B cell (primary cell): Measurements from ENCODE around the gene KRT73. TPM values are rescaled to one million over a fixed set of nuclear protein-coding genes. Genes with fewer than 3 reads are reported as not detected.

Experiments
- ATAC-seq: fragments of 200-7000 bp; cut with Tn5 transposase; one replicate; pipeline ENCODE4 v1.10.0; 2021; ENCODE audit warnings: low read depth, mild to moderate bottlenecking, moderate number of reproducible peaks, moderate library complexity
- CTCF ChIA-PET: fragments of 350-600 bp; sonication (Branson Sonifier 250); formaldehyde crosslinking; loops from one replicate; lab custom pipeline; 2021; ENCODE audit warnings: antibody characterized with exemption, inconsistent platforms; lab: Charles Lee
- POLR2A ChIA-PET: fragments of 350-600 bp; sonication (Branson Sonifier 250); formaldehyde crosslinking; loops from one replicate; lab custom pipeline; 2021; ENCODE audit warnings: antibody characterized with exemption; lab: Charles Lee
- DNase-seq: peaks from one replicate; pipeline ENCODE4 v3.0.0; 2013
- H2AFZ ChIP-seq: 2 replicates; pipeline ENCODE4 v1.6.1; 2012; ENCODE audit warnings: mild to moderate bottlenecking, low read depth, low read length; ENCODE audit not compliant: insufficient read depth, poor library complexity, severe bottlenecking
- H3K27ac ChIP-seq, 2 donors: 1 replicate in 1 of 2; 2 replicates in 1 of 2; pipeline ENCODE4 v1.5.1; 2012 to 2013; ENCODE audit warnings: low read length in 2 of 2, mild to moderate bottlenecking in 2 of 2, moderate library complexity in 1 of 2
- H3K27me3 ChIP-seq, 4 experiments: fragments of 200-600 bp in 1 of 4; sonication (generic) in 1 of 4; replicated peaks in 1 of 4; 1 replicate in 2 of 4; 2 replicates in 2 of 4; pipeline versions ENCODE4 v1.6.1 to v1.7.0; 2013 to 2016; ENCODE audit warnings: low read length in 3 of 4, mild to moderate bottlenecking in 2 of 4, mixed read lengths in 1 of 4, moderate library complexity in 1 of 4; ENCODE audit not compliant: insufficient read depth in 4 of 4, control insufficient read depth in 3 of 4; ENCODE audit errors: control extremely low read depth in 1 of 4
- H3K36me3 ChIP-seq, 2 experiments: replicated peaks in 1 of 2; 1 replicate in 1 of 2; 2 replicates in 1 of 2; pipeline versions ENCODE4 v1.6.1 to v1.7.1; 2013; ENCODE audit warnings: low read length in 1 of 2; ENCODE audit not compliant: insufficient read depth in 2 of 2, control insufficient read depth in 1 of 2; ENCODE audit errors: control extremely low read depth in 1 of 2, extremely low read depth in 1 of 2
- H3K4me1 ChIP-seq, 2 donors: fragments of 200-600 bp in 1 of 2; sonication (generic) in 1 of 2; 1 replicate in 1 of 2; 2 replicates in 1 of 2; pipeline versions ENCODE4 v1.5.1 to v1.6.1; 2013 to 2017; ENCODE audit warnings: low read length in 2 of 2; ENCODE audit not compliant: control insufficient read depth in 2 of 2, insufficient read depth in 2 of 2
- H3K4me2 ChIP-seq: replicated peaks from 2 replicates; pipeline ENCODE3; 2012; ENCODE audit warnings: mild to moderate bottlenecking, low read depth, low read length; ENCODE audit not compliant: poor library complexity, severe bottlenecking
- H3K4me3 ChIP-seq, 5 experiments: fragments of 200-600 bp in 1 of 5; sonication (generic) in 1 of 5; 1 replicate in 3 of 5; 2 replicates in 2 of 5; pipeline versions ENCODE4 v1.5.1 to v1.7.0; 2011 to 2016; ENCODE audit warnings: low read length in 4 of 5, mild to moderate bottlenecking in 4 of 5, low read depth in 2 of 5, control low read depth in 1 of 5, moderate library complexity in 1 of 5; ENCODE audit not compliant: insufficient read depth in 1 of 5; ENCODE audit errors: control extremely low read depth in 1 of 5, extremely low read depth in 1 of 5
- H3K79me2 ChIP-seq: fragments of 200-600 bp; sonication (generic); one replicate; pipeline ENCODE4 v1.6.0; 2016; ENCODE audit warnings: low read length; ENCODE audit not compliant: control insufficient read depth, insufficient read depth
- H3K9ac ChIP-seq: fragments of 200-600 bp; sonication (generic); 2 replicates; pipeline ENCODE4 v1.6.1; 2017; ENCODE audit warnings: mild to moderate bottlenecking, low read length, moderate library complexity
- H3K9me3 ChIP-seq, 3 donors: one replicate each; pipeline versions ENCODE4 v1.6.1 to v1.7.1; 2013; ENCODE audit warnings: low read length in 2 of 3; ENCODE audit not compliant: control insufficient read depth in 2 of 3, insufficient read depth in 1 of 3; ENCODE audit errors: control extremely low read depth in 1 of 3
- H4K20me1 ChIP-seq: 2 replicates; pipeline ENCODE4 v1.6.0; 2012; ENCODE audit warnings: mild to moderate bottlenecking, low read length; ENCODE audit not compliant: insufficient read depth, control insufficient read depth, poor library complexity, severe bottlenecking
- H3K27ac Mint-ChIP-seq: one replicate; pipeline ENCODE4 v1.8.0; 2021; ENCODE audit warnings: mixed read lengths
- H3K27me3 Mint-ChIP-seq: one replicate; pipeline ENCODE4 v1.8.0; 2021; ENCODE audit warnings: mixed read lengths
- H3K4me1 Mint-ChIP-seq: one replicate; pipeline ENCODE4 v1.8.0; 2021; ENCODE audit warnings: mixed read lengths
- H3K4me3 Mint-ChIP-seq: one replicate; pipeline ENCODE4 v1.8.0; 2021; ENCODE audit warnings: mixed read lengths
- H3K9me3 Mint-ChIP-seq: one replicate; pipeline ENCODE4 v1.8.0; 2022; ENCODE audit warnings: mixed read lengths; ENCODE audit not compliant: insufficient read depth
- EZH2 ChIP-seq: IDR thresholded peaks from 2 replicates; pipeline ENCODE4 v1.6.1; 2012; ENCODE audit warnings: borderline replicate concordance, low read depth, mild to moderate bottlenecking, moderate library complexity, low read length; ENCODE audit not compliant: insufficient read depth, poor library complexity, severe bottlenecking
- WGBS: methylation state at CpG from one replicate; pipeline ENCODE4 v1.1.5; 2013; ENCODE audit warnings: missing lambda C conversion rate; ENCODE audit not compliant: insufficient coverage; 5-methylcytosine and 5-hydroxymethylcytosine counted together
- intact Hi-C: fragments of 100-400 bp; cut with micrococcal nuclease; formaldehyde crosslinking; loops from one replicate; pipeline ENCODE4 v1.10.0; 2022
- polyA plus RNA-seq: library from polyadenylated mRNA; depleted of rRNA; stranded (reverse); fragments of >200 nt; gene quantifications from 2 replicates; pipeline ENCODE4 v1.2.3, GENCODE V29; 2012
- total RNA-seq, 2 donors: library from RNA; stranded (reverse); fragments of 120-200 nt in 1 of 2; gene quantifications; 1 replicate in 1 of 2; 2 replicates in 1 of 2; pipeline versions ENCODE4 v1.2.3 to v1.2.4, GENCODE V29; 2013 to 2022
- TF ChIP-seq, protein P1 (sequence below): fragments of 200-600 bp; IDR thresholded peaks from one replicate; pipeline ENCODE4 v1.8.0; 2022; ENCODE audit warnings: antibody characterized with exemption, mild to moderate bottlenecking

The KRT73 gene
- total and polyA plus RNA-seq, 2 donors (not counting 1 experiment from before 2014, with no cell fraction given): 0.07 TPM; not detected in 1

DNA sequence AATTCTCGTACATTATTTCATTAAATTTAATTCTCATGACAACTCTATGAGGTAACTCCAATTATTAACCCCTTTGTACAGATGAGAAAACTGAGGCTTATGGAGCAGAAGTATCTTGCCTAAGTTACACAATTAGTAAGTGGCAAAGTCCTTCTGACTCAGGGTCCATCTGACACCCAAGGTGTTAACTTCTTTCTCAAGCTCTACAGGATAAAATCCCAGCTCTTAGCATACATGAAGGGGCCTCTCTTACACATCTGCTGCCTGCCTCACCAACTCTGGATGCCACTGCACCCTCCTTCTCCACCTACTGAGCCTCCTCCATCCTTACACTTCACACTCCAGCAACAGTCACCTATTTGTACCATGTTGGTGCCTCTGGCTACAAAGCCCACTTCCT, 12.8 kb downstream of the KRT73 start:
- TF ChIP-seq, protein P1, sequence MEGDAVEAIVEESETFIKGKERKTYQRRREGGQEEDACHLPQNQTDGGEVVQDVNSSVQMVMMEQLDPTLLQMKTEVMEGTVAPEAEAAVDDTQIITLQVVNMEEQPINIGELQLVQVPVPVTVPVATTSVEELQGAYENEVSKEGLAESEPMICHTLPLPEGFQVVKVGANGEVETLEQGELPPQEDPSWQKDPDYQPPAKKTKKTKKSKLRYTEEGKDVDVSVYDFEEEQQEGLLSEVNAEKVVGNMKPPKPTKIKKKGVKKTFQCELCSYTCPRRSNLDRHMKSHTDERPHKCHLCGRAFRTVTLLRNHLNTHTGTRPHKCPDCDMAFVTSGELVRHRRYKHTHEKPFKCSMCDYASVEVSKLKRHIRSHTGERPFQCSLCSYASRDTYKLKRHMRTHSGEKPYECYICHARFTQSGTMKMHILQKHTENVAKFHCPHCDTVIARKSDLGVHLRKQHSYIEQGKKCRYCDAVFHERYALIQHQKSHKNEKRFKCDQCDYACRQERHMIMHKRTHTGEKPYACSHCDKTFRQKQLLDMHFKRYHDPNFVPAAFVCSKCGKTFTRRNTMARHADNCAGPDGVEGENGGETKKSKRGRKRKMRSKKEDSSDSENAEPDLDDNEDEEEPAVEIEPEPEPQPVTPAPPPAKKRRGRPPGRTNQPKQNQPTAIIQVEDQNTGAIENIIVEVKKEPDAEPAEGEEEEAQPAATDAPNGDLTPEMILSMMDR: no peak
- Histone ChIP-seq H3K9ac (no peak overlapping the region), H3K9me3 (no peaks in the 10 kb centered on the region), H3K79me2 (no peaks in the 10 kb centered on the region), H3K27ac (no peak overlapping the region), H2AFZ (no peak overlapping the region), H3K36me3 (no peaks in the 10 kb centered on the region), H4K20me1 (no peaks in the 10 kb centered on the region), H3K4me1 (no peaks in the 10 kb centered on the region), H3K4me3 (no peak overlapping the region), H3K27me3 (peaks cover 0 to 14% (median 3%) of the 10 kb centered on the region in 4 experiments), H3K4me2 (no peak overlapping the region)
- Mint-ChIP-seq H3K4me1 (no peaks in the 10 kb centered on the region), H3K27ac (no peak overlapping the region), H3K4me3 (no peak overlapping the region), H3K9me3 (no peaks in the 10 kb centered on the region), H3K27me3 (peaks cover 32% of the 10 kb centered on the region)
- no CpG with 5 or more reads among the region's 1 CpG for WGBS
- DNase-seq (no peak), ATAC-seq (no peak)
- POLR2A ChIA-PET: no interaction called here
- intact Hi-C loops: no loop called here
- CTCF ChIA-PET: no interaction called here

DNA sequence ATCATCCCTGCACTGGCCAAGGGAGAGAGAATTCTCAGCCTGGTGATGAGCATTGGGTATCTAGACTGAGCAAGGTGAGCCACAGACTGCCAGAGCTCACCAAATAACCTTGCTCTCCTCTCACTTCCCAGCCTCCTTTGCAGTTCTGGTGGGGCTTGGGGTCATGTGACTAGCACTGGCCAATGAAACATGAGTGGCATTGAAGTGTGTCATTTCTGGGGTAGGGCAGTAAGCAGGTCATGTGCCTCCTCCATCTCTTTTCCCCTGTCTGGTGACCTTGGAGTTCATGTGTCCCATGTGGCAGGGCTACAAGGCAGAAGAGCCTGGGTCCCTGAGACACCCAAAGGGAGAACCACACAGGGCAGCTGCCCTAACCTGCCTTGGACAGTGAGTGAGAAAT, 13.5 kb downstream of the KRT73 start:
- Mint-ChIP-seq H3K27ac (no peak overlapping the region), H3K9me3 (no peaks in the 10 kb centered on the region), H3K27me3 (peaks cover 38% of the 10 kb centered on the region), H3K4me1 (no peaks in the 10 kb centered on the region), H3K4me3 (no peak overlapping the region)
- Histone ChIP-seq H3K9me3 (no peaks in the 10 kb centered on the region), H3K4me1 (no peaks in the 10 kb centered on the region), H3K4me3 (no peak overlapping the region), H3K9ac (no peak overlapping the region), H3K27ac (no peak overlapping the region), H3K27me3 (peaks cover 0 to 14% (median 4%) of the 10 kb centered on the region in 4 experiments), H2AFZ (no peak overlapping the region), H3K36me3 (no peaks in the 10 kb centered on the region), H3K79me2 (no peaks in the 10 kb centered on the region), H3K4me2 (no peak overlapping the region), H4K20me1 (no peaks in the 10 kb centered on the region)
- TF ChIP-seq, protein P1: no peak
- no peak for TF ChIP-seq EZH2
- POLR2A ChIA-PET: no interaction called here
- no peak for ATAC-seq
- DNase-seq: no peak
- CTCF ChIA-PET: no interaction called here
- intact Hi-C loops: no loop called here
